ENCODE results near the gene NCOA7.

DNA sequence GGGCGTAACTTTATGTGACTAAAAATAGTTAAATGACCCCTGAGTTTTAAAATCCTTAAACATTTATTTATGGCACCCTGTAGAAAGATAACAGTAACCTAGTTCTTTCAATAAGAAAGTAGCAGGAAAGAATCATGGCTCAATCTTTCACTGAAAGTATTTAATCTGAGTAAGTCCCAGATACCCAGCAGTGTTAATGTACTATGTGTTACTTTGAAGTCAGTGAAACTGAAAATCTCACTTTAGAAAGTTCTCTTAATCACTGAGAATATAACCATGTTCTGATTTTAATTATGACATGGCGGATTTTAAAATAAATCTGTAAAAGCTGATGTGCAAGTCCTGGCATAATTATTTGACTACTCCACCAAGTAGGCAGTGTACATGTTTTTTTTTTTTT, 49.4 kb upstream of the NCOA7 start:
- TF ChIP-seq CTCF (IDR thresholded peaks at IDR 0.05), result no peak
- no peak for TF ChIP-seq POLR2A (IDR thresholded peaks at IDR 0.05)
